Prostate gland (tissue), 2 donors: Measurements from ENCODE around the gene CASP9. TPM values are rescaled to one million over a fixed set of nuclear protein-coding genes. Genes with fewer than 3 reads are reported as not detected.

Experiments
- DNase-seq: peaks from one replicate; pipeline ENCODE4 v3.0.0-alpha.2; 2019; ENCODE audit warnings: low spot score
- H3K27ac ChIP-seq, 2 donors: fragments of 200-600 bp; sonication (generic); 2 replicates each; pipeline ENCODE4 v1.5.1; 2017 to 2019
- H3K27me3 ChIP-seq: fragments of 200-600 bp; sonication (generic); replicated peaks from 2 replicates; pipeline ENCODE4 v1.5.1; 2019; ENCODE audit not compliant: insufficient read depth
- H3K36me3 ChIP-seq, 2 donors: fragments of 200-600 bp; sonication (generic); 1 replicate in 1 of 2; 2 replicates in 1 of 2; pipeline versions ENCODE4 v1.5.1 to v1.8.1; 2017 to 2019
- H3K4me1 ChIP-seq: fragments of 200-600 bp; sonication (generic); replicated peaks from 2 replicates; pipeline ENCODE4 v1.5.1; 2019
- H3K4me3 ChIP-seq, 2 donors: fragments of 200-600 bp; sonication (generic); 2 replicates each; pipeline ENCODE4 v1.5.1; 2017 to 2019
- H3K9me3 ChIP-seq: fragments of 200-600 bp; sonication (generic); 2 replicates; pipeline ENCODE4 v1.5.1; 2017
- POLR2A ChIP-seq: fragments of 450-650 bp; IDR thresholded peaks from one replicate; pipeline ENCODE4 v1.6.1; 2016; ENCODE audit warnings: antibody characterized with exemption, mild to moderate bottlenecking
- POLR2AphosphoS5 ChIP-seq: sonication (generic); formaldehyde crosslinking; IDR thresholded peaks from one replicate; pipeline ENCODE4 v1.6.1; 2017; ENCODE audit warnings: antibody characterized with exemption
- WGBS: methylation state at CpG from one replicate; pipeline ENCODE4 v1.1.5; 2018; 5-methylcytosine and 5-hydroxymethylcytosine counted together
- intact Hi-C: fragments of 100-400 bp; cut with DNase I; formaldehyde crosslinking; loops from one replicate; pipeline ENCODE4 v1.14.2; 2022
- total RNA-seq, 2 donors: library from RNA; depleted of rRNA; stranded (reverse); fragments of >200 nt; gene quantifications; one replicate each; pipeline ENCODE4 v1.1.0, GENCODE V29; 2016
- TF ChIP-seq, protein P1 (sequence below), 4 experiments: fragments of 200-600 bp in 2 of 4; fragments of 450-650 bp in 2 of 4; sonication (generic) in 2 of 4; IDR thresholded peaks; 1 replicate in 3 of 4; 2 replicates in 1 of 4; pipeline ENCODE4 v1.5.1; 2016 to 2019; ENCODE audit warnings: antibody characterized with exemption in 4 of 4, mild to moderate bottlenecking in 2 of 4, moderate library complexity in 2 of 4

The CASP9 gene
- total RNA-seq, 2 donors from 2014 or later = 22.2 to 46.1 TPM

DNA sequence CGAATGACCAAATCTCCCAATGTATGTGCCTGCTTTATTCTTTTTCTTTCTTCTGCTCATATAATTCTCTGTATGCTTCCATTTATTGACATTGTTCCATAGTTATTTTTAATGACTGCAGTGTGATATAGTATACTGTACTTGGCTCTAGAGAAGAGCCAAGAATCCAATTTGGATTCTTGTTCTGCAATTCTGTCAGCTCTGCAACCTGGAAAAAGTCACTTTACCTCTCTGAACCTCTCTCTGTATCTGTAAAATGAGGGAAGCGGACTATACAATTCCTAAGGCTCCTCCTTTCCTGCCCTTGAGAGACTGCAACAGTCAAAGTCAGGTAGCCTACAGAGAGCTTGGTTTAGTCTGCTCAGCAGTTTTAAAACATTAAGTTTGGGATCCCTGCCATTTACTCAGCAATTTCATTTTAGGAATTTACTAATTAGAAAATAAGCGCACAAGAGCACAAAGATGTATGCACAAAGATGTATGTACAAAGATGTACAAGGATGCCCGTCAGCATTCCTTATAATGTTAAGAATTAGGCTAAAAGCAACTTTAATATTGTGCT, 17.3 kb upstream of the CASP9 start:
- no peak overlapping the region for H3K27ac ChIP-seq
- DNase-seq = no peak
- 94% methylated on average over 4 of the region's 4 CpGs for WGBS
- no peaks in the 10 kb centered on the region for H3K27me3 ChIP-seq
- intact Hi-C loops = no loop called here
- H3K4me3 ChIP-seq = no peak overlapping the region
- H3K9me3 ChIP-seq = no peaks in the 10 kb centered on the region
- H3K36me3 ChIP-seq = peaks cover 4 to 5% of the 10 kb centered on the region in 2 donors
- no peaks in the 10 kb centered on the region for H3K4me1 ChIP-seq
- TF ChIP-seq, protein P1, sequence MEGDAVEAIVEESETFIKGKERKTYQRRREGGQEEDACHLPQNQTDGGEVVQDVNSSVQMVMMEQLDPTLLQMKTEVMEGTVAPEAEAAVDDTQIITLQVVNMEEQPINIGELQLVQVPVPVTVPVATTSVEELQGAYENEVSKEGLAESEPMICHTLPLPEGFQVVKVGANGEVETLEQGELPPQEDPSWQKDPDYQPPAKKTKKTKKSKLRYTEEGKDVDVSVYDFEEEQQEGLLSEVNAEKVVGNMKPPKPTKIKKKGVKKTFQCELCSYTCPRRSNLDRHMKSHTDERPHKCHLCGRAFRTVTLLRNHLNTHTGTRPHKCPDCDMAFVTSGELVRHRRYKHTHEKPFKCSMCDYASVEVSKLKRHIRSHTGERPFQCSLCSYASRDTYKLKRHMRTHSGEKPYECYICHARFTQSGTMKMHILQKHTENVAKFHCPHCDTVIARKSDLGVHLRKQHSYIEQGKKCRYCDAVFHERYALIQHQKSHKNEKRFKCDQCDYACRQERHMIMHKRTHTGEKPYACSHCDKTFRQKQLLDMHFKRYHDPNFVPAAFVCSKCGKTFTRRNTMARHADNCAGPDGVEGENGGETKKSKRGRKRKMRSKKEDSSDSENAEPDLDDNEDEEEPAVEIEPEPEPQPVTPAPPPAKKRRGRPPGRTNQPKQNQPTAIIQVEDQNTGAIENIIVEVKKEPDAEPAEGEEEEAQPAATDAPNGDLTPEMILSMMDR (IDR thresholded peaks at IDR 0.05) = no peak
- TF ChIP-seq POLR2A (no peak), POLR2AphosphoS5 (no peak)

DNA sequence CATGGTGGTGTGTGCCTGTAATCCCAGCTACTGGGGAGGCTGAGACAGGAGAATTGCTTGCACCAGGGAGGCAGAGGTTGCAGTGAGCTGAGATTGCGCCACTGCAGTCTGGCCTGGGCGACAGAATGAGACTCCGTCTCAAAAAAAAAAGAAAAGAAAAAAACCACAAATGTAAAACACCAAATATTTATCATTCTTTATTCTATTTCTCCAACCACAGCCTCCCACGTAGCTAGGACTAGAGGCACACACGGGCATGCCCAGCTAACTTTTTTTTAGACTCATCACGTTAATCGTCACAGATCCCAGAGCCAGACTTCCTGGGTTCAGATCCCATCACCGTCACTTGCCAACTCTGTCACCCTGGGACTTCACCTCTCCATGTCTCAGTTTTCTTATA, 16.2 kb upstream of the CASP9 start:
- no peak for TF ChIP-seq POLR2AphosphoS5
- TF ChIP-seq POLR2A = no peak
- TF ChIP-seq, protein P1 (IDR thresholded peaks at IDR 0.05) = no peak
- no peak overlapping the region for H3K4me3 ChIP-seq
- DNase-seq = no peak
- no peaks in the 10 kb centered on the region for H3K4me1 ChIP-seq
- H3K36me3 ChIP-seq = peaks cover 4 to 5% of the 10 kb centered on the region in 2 donors
- 85% methylated on average over 8 of the region's 8 CpGs for whole genome bisulfite sequencing
- H3K27ac ChIP-seq = no peak overlapping the region
- intact Hi-C loops = no loop called here
- no peaks in the 10 kb centered on the region for H3K27me3 ChIP-seq
- no peaks in the 10 kb centered on the region for H3K9me3 ChIP-seq

DNA sequence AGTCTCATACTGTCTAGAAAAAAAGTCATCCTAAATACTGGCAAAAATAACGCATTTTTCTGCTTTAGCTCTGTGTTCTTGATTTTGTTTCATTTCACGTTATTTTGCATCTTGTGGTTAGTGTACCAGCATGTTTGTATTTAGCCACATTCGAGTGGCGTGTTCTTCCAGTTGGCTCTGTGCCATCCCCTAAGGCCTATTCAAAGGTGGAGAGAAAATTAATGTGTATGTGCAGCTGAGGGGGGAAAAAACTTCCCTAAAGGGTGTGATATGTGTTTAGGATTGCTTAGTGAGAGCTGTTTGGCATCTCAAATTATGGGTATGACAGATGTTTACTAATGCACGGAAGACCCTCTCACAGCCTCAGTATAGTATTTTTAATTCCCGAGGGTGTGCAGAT, 14.8 kb upstream of the CASP9 start:
- intact Hi-C loops = no loop called here
- 51% methylated on average over 6 of the region's 6 CpGs for WGBS
- TF ChIP-seq POLR2AphosphoS5 (no peak), POLR2A (no peak)
- TF ChIP-seq, protein P1 (IDR thresholded peaks at IDR 0.05) = no peak
- Histone ChIP-seq H3K4me1 (no peaks in the 10 kb centered on the region), H3K9me3 (no peaks in the 10 kb centered on the region), H3K27ac (no peak overlapping the region), H3K4me3 (no peak overlapping the region), H3K36me3 (peaks cover 4 to 5% of the 10 kb centered on the region in 2 donors), H3K27me3 (no peaks in the 10 kb centered on the region)
- peak; percentile 31 for DNase-seq

DNA sequence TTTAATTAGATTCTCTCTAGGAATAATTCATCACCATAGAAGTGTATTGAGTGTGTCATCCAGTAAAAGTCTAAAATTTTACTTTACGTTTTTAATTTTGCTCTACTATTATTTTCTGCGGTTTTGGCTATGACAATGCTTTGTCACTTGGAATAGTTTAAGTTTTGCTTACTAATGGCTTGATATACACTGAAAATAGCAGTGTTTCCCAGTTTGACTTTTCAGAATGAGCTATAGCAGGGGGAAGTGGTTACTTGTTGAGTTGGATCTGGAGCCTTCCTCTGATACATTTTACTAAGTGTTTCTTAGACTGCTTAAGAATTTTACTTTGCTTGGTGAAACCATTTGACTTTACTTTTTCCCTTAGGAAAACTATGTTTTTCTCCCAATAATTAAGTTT, 7.7 kb upstream of the CASP9 start:
- no peaks in the 10 kb centered on the region for H3K27me3 ChIP-seq
- H3K4me3 ChIP-seq = no peak overlapping the region
- intact Hi-C loops = no loop called here
- no peaks in the 10 kb centered on the region for H3K36me3 ChIP-seq
- no peaks in the 10 kb centered on the region for H3K4me1 ChIP-seq
- 87% methylated on average over 2 of the region's 2 CpGs for WGBS
- no peaks in the 10 kb centered on the region for H3K9me3 ChIP-seq
- TF ChIP-seq POLR2AphosphoS5 (no peak), POLR2A (no peak)
- TF ChIP-seq, protein P1 (IDR thresholded peaks at IDR 0.05) = no peak
- DNase-seq = no peak
- no peak overlapping the region for H3K27ac ChIP-seq

DNA sequence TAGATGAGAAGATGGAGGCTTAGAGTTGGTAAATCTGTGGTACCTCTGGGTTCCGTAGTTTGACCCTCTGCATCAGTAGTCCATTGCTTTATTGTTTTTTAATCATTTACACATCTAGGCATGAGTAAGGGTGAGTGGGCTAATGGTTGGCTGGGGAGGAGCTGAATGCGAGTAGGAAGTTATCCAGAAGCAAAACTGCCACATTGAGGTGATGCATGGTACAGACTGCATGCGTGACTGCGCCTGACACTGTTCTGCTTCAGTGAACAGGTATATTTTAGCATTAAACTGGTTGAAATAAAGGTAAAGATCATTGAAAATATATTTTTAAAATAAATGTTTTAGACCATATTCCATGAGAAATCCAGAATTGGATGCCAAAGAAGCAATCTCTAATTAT, 7.0 kb upstream of the CASP9 start:
- no peak for DNase-seq
- Histone ChIP-seq H3K27ac (no peak overlapping the region), H3K4me3 (no peak overlapping the region), H3K9me3 (no peaks in the 10 kb centered on the region), H3K27me3 (no peaks in the 10 kb centered on the region), H3K4me1 (no peaks in the 10 kb centered on the region), H3K36me3 (no peaks in the 10 kb centered on the region)
- TF ChIP-seq POLR2AphosphoS5 (no peak), POLR2A (no peak)
- TF ChIP-seq, protein P1 (IDR thresholded peaks at IDR 0.05) = no peak
- intact Hi-C loops = no loop called here
- WGBS = 95% methylated on average over 4 of the region's 4 CpGs
